Testis (tissue), 2 donors: ENCODE data around the gene CD72.

ENCODE experiments used
- CTCF ChIP-seq, 3 experiments: fragments of 450-650 bp in 2 of 3; fragments of 200-600 bp in 1 of 3; sonication (generic) in 1 of 3; IDR thresholded peaks; one replicate each; pipeline ENCODE4 v1.5.1; 2016 to 2019; ENCODE audit warnings: antibody characterized with exemption in 3 of 3, mild to moderate bottlenecking in 2 of 3, moderate library complexity in 1 of 3
- POLR2A ChIP-seq: fragments of 450-650 bp; IDR thresholded peaks from one replicate; pipeline ENCODE4 v1.6.1; 2017; ENCODE audit warnings: antibody characterized with exemption, mild to moderate bottlenecking, moderate library complexity

- TF ChIP-seq CTCF (IDR thresholded peaks at IDR 0.05) = no peak
- TF ChIP-seq POLR2A = no peak
Observed at GRCh38 chr9:35653611-35654010, 35.4 kb upstream of the CD72 start.
